Caco-2 (cell line): ENCODE results near the gene TOP2B. TPM values are rescaled to one million over a fixed set of nuclear protein-coding genes. Genes with fewer than 3 reads are reported as not detected.

Source experiments
- BruUV-seq: library from RNA; stranded (reverse); fragments of 400-500 nt; replicated peaks from 2 replicates; lab custom pipeline; 2021; lab: Mats Ljungman, UMichigan
- CTCF ChIA-PET: fragments of 300-600 bp; sonication (Branson Sonifier 250); formaldehyde crosslinking; loops from one replicate; lab custom pipeline; 2022; ENCODE audit warnings: antibody characterized with exemption; lab: Charles Lee
- POLR2A ChIA-PET: fragments of 300-600 bp; sonication (Branson Sonifier 250); formaldehyde crosslinking; loops from one replicate; lab custom pipeline; 2022; ENCODE audit warnings: antibody characterized with exemption; lab: Charles Lee
- DNase-seq, 2 experiments: peaks; one replicate each; pipeline versions ENCODE4 v3.0.0 to v3.0.0-alpha.2; 2020 to 2022
- H3K27me3 ChIP-seq: replicated peaks from 2 replicates; pipeline ENCODE4 v1.6.0; 2011; ENCODE audit warnings: low read length; ENCODE audit not compliant: control insufficient read depth, insufficient read depth
- H3K36me3 ChIP-seq: 2 replicates; pipeline ENCODE4 v1.5.1; 2011; ENCODE audit warnings: low read length; ENCODE audit not compliant: control insufficient read depth, insufficient read depth
- H3K4me1 ChIP-seq: fragments of 250-450 bp; sonication (Bioruptor Pico); 2 replicates; pipeline ENCODE4 v1.5.1; 2020; ENCODE audit warnings: mild to moderate bottlenecking
- H3K4me3 ChIP-seq: 2 replicates; pipeline ENCODE4 v1.5.1; 2011; ENCODE audit warnings: low read depth, mild to moderate bottlenecking, control low read depth, low read length
- H3K9me3 ChIP-seq: fragments of 250-450 bp; sonication (Bioruptor Pico); 2 replicates; pipeline ENCODE4 v1.5.1; 2020; ENCODE audit warnings: mild to moderate bottlenecking, moderate library complexity
- H3K27ac Mint-ChIP-seq: one replicate; pipeline ENCODE4 v1.8.0; 2022; ENCODE audit warnings: mixed read lengths; ENCODE audit not compliant: unreplicated experiment
- H3K27me3 Mint-ChIP-seq: one replicate; pipeline ENCODE4 v1.8.0; 2022; ENCODE audit warnings: mixed read lengths; ENCODE audit not compliant: insufficient read depth, unreplicated experiment
- H3K36me3 Mint-ChIP-seq: one replicate; pipeline ENCODE4 v1.8.0; 2022; ENCODE audit warnings: mild to moderate bottlenecking, mixed read lengths; ENCODE audit not compliant: insufficient read depth, unreplicated experiment
- H3K4me1 Mint-ChIP-seq: one replicate; pipeline ENCODE4 v1.8.0; 2022; ENCODE audit warnings: low read depth, mixed read lengths; ENCODE audit not compliant: unreplicated experiment
- H3K4me3 Mint-ChIP-seq: one replicate; pipeline ENCODE4 v1.8.0; 2022; ENCODE audit warnings: mild to moderate bottlenecking, moderate library complexity, mixed read lengths; ENCODE audit not compliant: unreplicated experiment
- H3K9me3 Mint-ChIP-seq: one replicate; pipeline ENCODE4 v1.8.0; 2022; ENCODE audit warnings: mixed read lengths; ENCODE audit not compliant: unreplicated experiment
- intact Hi-C: fragments of 100-400 bp; cut with micrococcal nuclease; formaldehyde crosslinking; loops from one replicate; pipeline ENCODE4 v1.10.0; 2022; ENCODE audit not compliant: unreplicated experiment
- total RNA-seq: library from RNA; stranded (reverse); gene quantifications from 2 replicates; pipeline ENCODE4 v1.2.3, GENCODE V29; 2022
- TF ChIP-seq, protein P1 (sequence below), 2 experiments: fragments of 200-600 bp in 1 of 2; IDR thresholded peaks; 1 replicate in 1 of 2; 2 replicates in 1 of 2; pipeline versions ENCODE4 v1.5.1 to v1.8.0; 2011 to 2022; ENCODE audit warnings: antibody characterized with exemption in 1 of 2, control low read depth in 1 of 2, inconsistent platforms in 1 of 2, low read depth in 1 of 2, low read length in 1 of 2, mild to moderate bottlenecking in 1 of 2, moderate library complexity in 1 of 2; ENCODE audit not compliant: insufficient read depth in 1 of 2, severe bottlenecking in 1 of 2, unreplicated experiment in 1 of 2

The TOP2B gene
- total RNA-seq, 1 experiment from 2014 or later: 83.1 TPM

GRCh38 chr3:25610167-25610566 is 54.5 kb downstream of the TOP2B start:
- TF ChIP-seq, protein P1, sequence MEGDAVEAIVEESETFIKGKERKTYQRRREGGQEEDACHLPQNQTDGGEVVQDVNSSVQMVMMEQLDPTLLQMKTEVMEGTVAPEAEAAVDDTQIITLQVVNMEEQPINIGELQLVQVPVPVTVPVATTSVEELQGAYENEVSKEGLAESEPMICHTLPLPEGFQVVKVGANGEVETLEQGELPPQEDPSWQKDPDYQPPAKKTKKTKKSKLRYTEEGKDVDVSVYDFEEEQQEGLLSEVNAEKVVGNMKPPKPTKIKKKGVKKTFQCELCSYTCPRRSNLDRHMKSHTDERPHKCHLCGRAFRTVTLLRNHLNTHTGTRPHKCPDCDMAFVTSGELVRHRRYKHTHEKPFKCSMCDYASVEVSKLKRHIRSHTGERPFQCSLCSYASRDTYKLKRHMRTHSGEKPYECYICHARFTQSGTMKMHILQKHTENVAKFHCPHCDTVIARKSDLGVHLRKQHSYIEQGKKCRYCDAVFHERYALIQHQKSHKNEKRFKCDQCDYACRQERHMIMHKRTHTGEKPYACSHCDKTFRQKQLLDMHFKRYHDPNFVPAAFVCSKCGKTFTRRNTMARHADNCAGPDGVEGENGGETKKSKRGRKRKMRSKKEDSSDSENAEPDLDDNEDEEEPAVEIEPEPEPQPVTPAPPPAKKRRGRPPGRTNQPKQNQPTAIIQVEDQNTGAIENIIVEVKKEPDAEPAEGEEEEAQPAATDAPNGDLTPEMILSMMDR (IDR thresholded peaks at IDR 0.05; ENCODE audit: insufficient read depth in 1 of 2, low read depth in 1 of 2, low read length in 1 of 2, severe bottlenecking in 1 of 2, unreplicated experiment in 1 of 2): no peak
- intact Hi-C loops: no loop called here
- H3K9me3 ChIP-seq: no peaks in the 10 kb centered on the region
- no peaks in the 10 kb centered on the region for H3K4me1 ChIP-seq
- H3K27ac Mint-ChIP-seq: no peak overlapping the region
- no peaks in the 10 kb centered on the region for H3K36me3 ChIP-seq
- ChIA-PET CTCF (no interaction called here), POLR2A (no interaction called here)
- BruUV-seq: no TSS peak
- no peaks in the 10 kb centered on the region for H3K27me3 ChIP-seq
- H3K27me3 Mint-ChIP-seq: no peaks in the 10 kb centered on the region
- no peak overlapping the region for H3K4me3 Mint-ChIP-seq
- H3K4me1 Mint-ChIP-seq: no peaks in the 10 kb centered on the region
- H3K36me3 Mint-ChIP-seq: peaks cover 41% of the 10 kb centered on the region
- DNase-seq: no peak
- H3K4me3 ChIP-seq: no peak overlapping the region
- H3K9me3 Mint-ChIP-seq: no peaks in the 10 kb centered on the region

DNA sequence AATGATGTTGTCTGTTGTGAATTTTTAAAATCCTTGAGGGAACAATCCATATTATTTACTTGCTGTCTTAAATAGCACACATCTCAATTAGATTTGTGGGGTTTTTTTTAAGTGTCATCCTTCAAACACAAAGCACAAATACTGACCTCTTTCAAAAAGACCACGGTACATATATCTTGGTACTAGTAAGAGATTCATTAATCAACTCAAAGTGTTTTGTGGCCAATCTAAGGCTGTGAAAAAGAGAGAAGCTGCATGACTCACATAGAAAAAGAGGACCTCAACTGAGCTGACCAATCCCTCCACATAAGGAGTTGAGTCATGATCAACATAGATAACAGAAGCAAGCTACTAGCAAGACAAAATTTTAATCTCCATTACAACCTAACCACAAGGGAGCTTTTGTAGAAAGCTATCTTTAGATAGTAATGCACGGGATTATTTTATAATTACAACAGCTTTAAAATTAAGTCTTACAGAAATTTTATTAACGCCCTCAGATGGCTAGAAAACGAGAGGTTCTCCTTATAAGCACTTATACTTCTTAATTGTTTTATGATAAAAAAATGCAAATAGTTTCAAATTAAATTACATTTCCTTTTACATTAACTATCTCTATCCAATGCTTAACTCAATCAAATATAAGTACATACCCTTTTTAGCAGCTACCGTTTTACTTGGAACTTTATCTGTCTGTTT is 60.5 kb downstream of the TOP2B start:
- no peak overlapping the region for H3K27ac Mint-ChIP-seq
- POLR2A ChIA-PET: no interaction called here

DNA sequence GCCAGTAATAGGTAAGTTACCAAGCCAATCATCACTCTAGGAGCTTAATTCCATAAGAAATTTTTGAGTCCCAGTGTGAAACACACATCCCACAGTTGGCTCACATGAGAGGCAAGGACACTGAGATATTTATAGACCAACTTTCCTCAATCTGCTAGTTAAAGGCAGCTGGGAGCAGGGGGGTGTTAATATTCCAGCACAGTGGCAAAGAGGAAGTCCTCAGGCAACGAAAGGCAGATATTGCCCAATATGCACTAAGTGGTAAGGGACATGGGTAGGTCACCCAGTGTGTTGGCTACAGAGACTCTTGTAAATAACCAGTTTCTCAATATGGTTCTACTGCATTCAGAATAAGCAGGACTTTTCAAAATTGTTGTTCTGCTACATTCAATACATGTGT is 61.0 kb downstream of the TOP2B start:
- no peaks in the 10 kb centered on the region for H3K9me3 ChIP-seq
- Mint-ChIP-seq H3K4me3 (no peak overlapping the region), H3K27me3 (no peaks in the 10 kb centered on the region), H3K9me3 (no peaks in the 10 kb centered on the region), H3K27ac (no peak overlapping the region), H3K36me3 (peaks cover 35% of the 10 kb centered on the region), H3K4me1 (no peaks in the 10 kb centered on the region)
- no peak for DNase-seq
- POLR2A ChIA-PET: no interaction called here
- TF ChIP-seq, protein P1 (IDR thresholded peaks at IDR 0.05; ENCODE audit: insufficient read depth in 1 of 2, low read depth in 1 of 2, low read length in 1 of 2, severe bottlenecking in 1 of 2, unreplicated experiment in 1 of 2): no peak
- BruUV-seq: no TSS peak
- CTCF ChIA-PET: no interaction called here
- H3K4me3 ChIP-seq: no peak overlapping the region
- H3K27me3 ChIP-seq: no peaks in the 10 kb centered on the region
- no peaks in the 10 kb centered on the region for H3K4me1 ChIP-seq
- H3K36me3 ChIP-seq: no peaks in the 10 kb centered on the region; the same call in 1 of the 2 replicates
- intact Hi-C loops: no loop called here

More for the DNA sequence above, 60.5 kb downstream of the TOP2B start:
- Mint-ChIP-seq H3K9me3 (no peaks in the 10 kb centered on the region), H3K4me3 (no peak overlapping the region), H3K27me3 (no peaks in the 10 kb centered on the region), H3K4me1 (no peaks in the 10 kb centered on the region), H3K36me3 (peaks cover 32% of the 10 kb centered on the region)
- Histone ChIP-seq H3K36me3 (no peaks in the 10 kb centered on the region; the same call in 1 of the 2 replicates), H3K9me3 (no peaks in the 10 kb centered on the region), H3K27me3 (no peaks in the 10 kb centered on the region), H3K4me1 (no peaks in the 10 kb centered on the region), H3K4me3 (no peak overlapping the region)
- TF ChIP-seq, protein P1 (IDR thresholded peaks at IDR 0.05; ENCODE audit: insufficient read depth in 1 of 2, low read depth in 1 of 2, low read length in 1 of 2, severe bottlenecking in 1 of 2, unreplicated experiment in 1 of 2): no peak
- CTCF ChIA-PET: no interaction called here
- no TSS peak for BruUV-seq
- intact Hi-C loops: no loop called here
- DNase-seq: no peak
